Liver (tissue), 9 donors: ENCODE data around the gene DTX4. TPM values are rescaled to one million over a fixed set of nuclear protein-coding genes. Genes with fewer than 3 reads are reported as not detected.

ENCODE experiments used
- DNase-seq: peaks from one replicate; pipeline ENCODE4 v3.0.0-alpha.2; 2017; ENCODE audit warnings: low spot score
- H3K27ac ChIP-seq, 2 donors: one replicate each; pipeline ENCODE4 v1.7.0; 2013; ENCODE audit warnings: inconsistent platforms in 2 of 2, low read length in 2 of 2, control low read depth in 1 of 2, low read depth in 1 of 2, mild to moderate bottlenecking in 1 of 2
- H3K27me3 ChIP-seq, 4 donors: one replicate each; pipeline versions ENCODE4 v1.6.1 to v1.7.0; 2013; ENCODE audit warnings: low read length in 3 of 4, inconsistent platforms in 1 of 4, mild to moderate bottlenecking in 1 of 4, moderate library complexity in 1 of 4; ENCODE audit not compliant: control insufficient read depth in 4 of 4, insufficient read depth in 4 of 4
- H3K36me3 ChIP-seq, 4 donors: one replicate each; pipeline versions ENCODE4 v1.6.1 to v1.7.0; 2013; ENCODE audit warnings: low read length in 3 of 4, mild to moderate bottlenecking in 3 of 4, low read depth in 1 of 4, moderate library complexity in 1 of 4; ENCODE audit not compliant: control insufficient read depth in 4 of 4, insufficient read depth in 3 of 4
- H3K4me1 ChIP-seq, 4 donors: one replicate each; pipeline versions ENCODE4 v1.6.1 to v1.7.0; 2013; ENCODE audit warnings: low read length in 3 of 4, mild to moderate bottlenecking in 3 of 4, moderate library complexity in 1 of 4; ENCODE audit not compliant: control insufficient read depth in 4 of 4, insufficient read depth in 4 of 4
- H3K4me3 ChIP-seq, 3 donors: one replicate each; pipeline versions ENCODE4 v1.6.1 to v1.7.0; 2013; ENCODE audit warnings: low read length in 3 of 3, control low read depth in 1 of 3, low read depth in 1 of 3, mild to moderate bottlenecking in 1 of 3
- H3K9ac ChIP-seq, 2 donors: one replicate each; pipeline ENCODE4 v1.7.0; 2013; ENCODE audit warnings: low read length in 2 of 2, mild to moderate bottlenecking in 2 of 2, moderate library complexity in 2 of 2, control low read depth in 1 of 2, low read depth in 1 of 2
- H3K9me3 ChIP-seq, 4 donors: one replicate each; pipeline versions ENCODE4 v1.6.1 to v1.7.0; 2013; ENCODE audit warnings: low read length in 3 of 4; ENCODE audit not compliant: control insufficient read depth in 4 of 4
- ATF3 ChIP-seq: IDR thresholded peaks from 2 replicates; pipeline ENCODE4 v1.6.1; 2016; ENCODE audit warnings: antibody characterized with exemption
- CTCF ChIP-seq: fragments of 150-350 bp; IDR thresholded peaks from 2 replicates; pipeline ENCODE4 v1.5.1; 2017; ENCODE audit warnings: improper control_type of control experiment, low read depth, low read length; ENCODE audit not compliant: missing input control
- EGR1 ChIP-seq, 2 donors: IDR thresholded peaks; 2 replicates each; pipeline ENCODE4 v1.6.1; 2016 to 2018; ENCODE audit warnings: antibody characterized with exemption in 2 of 2, low read depth in 2 of 2
- FOXA1 ChIP-seq: IDR thresholded peaks from 2 replicates; pipeline ENCODE4 v1.6.1; 2016; ENCODE audit warnings: antibody characterized with exemption
- FOXA2 ChIP-seq: IDR thresholded peaks from 2 replicates; pipeline ENCODE4 v1.6.1; 2016; ENCODE audit warnings: antibody characterized with exemption
- GABPA ChIP-seq, 2 donors: IDR thresholded peaks in 1 of 2; conservative IDR thresholded peaks in 1 of 2; 2 replicates each; pipeline ENCODE4 v1.6.1; 2016; ENCODE audit warnings: antibody characterized with exemption in 2 of 2, mild to moderate bottlenecking in 1 of 2, moderate library complexity in 1 of 2
- HNF4G ChIP-seq: IDR thresholded peaks from 2 replicates; pipeline ENCODE4 v1.6.1; 2016; ENCODE audit warnings: antibody characterized with exemption
- JUND ChIP-seq, 2 donors: IDR thresholded peaks; 2 replicates each; pipeline ENCODE4 v1.6.1; 2016; ENCODE audit warnings: antibody characterized with exemption in 2 of 2
- MAX ChIP-seq: IDR thresholded peaks from 2 replicates; pipeline ENCODE4 v1.6.1; 2016; ENCODE audit warnings: antibody characterized with exemption
- NR2F2 ChIP-seq: IDR thresholded peaks from 2 replicates; pipeline ENCODE4 v1.6.1; 2016; ENCODE audit warnings: antibody characterized with exemption
- RAD21 ChIP-seq, 2 donors: IDR thresholded peaks; 2 replicates each; pipeline ENCODE4 v1.6.1; 2016; ENCODE audit warnings: antibody characterized with exemption in 2 of 2, mild to moderate bottlenecking in 2 of 2
- REST ChIP-seq: IDR thresholded peaks from 2 replicates; pipeline ENCODE4 v1.6.1; 2016; ENCODE audit warnings: antibody characterized with exemption, mild to moderate bottlenecking
- RXRA ChIP-seq, 2 donors: IDR thresholded peaks; 2 replicates each; pipeline ENCODE4 v1.6.1; 2017 to 2018; ENCODE audit warnings: antibody characterized with exemption in 2 of 2, mild to moderate bottlenecking in 1 of 2
- SP1 ChIP-seq: IDR thresholded peaks from 2 replicates; pipeline ENCODE4 v1.6.1; 2018; ENCODE audit warnings: antibody characterized with exemption, mild to moderate bottlenecking
- TAF1 ChIP-seq: conservative IDR thresholded peaks from 2 replicates; pipeline ENCODE4 v1.6.1; 2016; ENCODE audit warnings: antibody characterized with exemption, mild to moderate bottlenecking
- YY1 ChIP-seq: IDR thresholded peaks from 2 replicates; pipeline ENCODE4 v1.6.1; 2016; ENCODE audit warnings: antibody characterized with exemption, mild to moderate bottlenecking
- ZBTB33 ChIP-seq: IDR thresholded peaks from 2 replicates; pipeline ENCODE4 v1.6.1; 2016; ENCODE audit warnings: antibody characterized with exemption
- WGBS: extraction: QIAGEN DNeasy Blood & Tissue Kit; methylation state at CpG from one replicate; pipeline ENCODE4 v1.1.7; 2013; 5-methylcytosine and 5-hydroxymethylcytosine counted together
- polyA plus RNA-seq, 2 donors: library from polyadenylated mRNA; stranded (reverse) in 1 of 2; unstranded in 1 of 2; fragments of 200-250 nt in 1 of 2; fragments of >200 nt in 1 of 2; fragmentation: Nextera tagmentation in 1 of 2; extraction: Ambion mirVana in 1 of 2; gene quantifications; one replicate each; pipeline versions ENCODE4 v1.2.1 to v1.2.3, GENCODE V29; 2013 to 2015
- total RNA-seq, 2 donors: library from RNA; depleted of rRNA; stranded (reverse); fragments of >200 nt; gene quantifications; one replicate each; pipeline ENCODE4 v1.2.3, GENCODE V29; 2014
- donor health status: healthy.
- donor health status: healthy.
- donor health status: healthy.
- donor health status: healthy.
- donor health status: healthy.

DTX4 gene
- total and polyA plus RNA-seq, 4 donors = 7.5 to 21.4 (median 14.3) TPM

GRCh38 chr11:59216641-59217564, 45.0 kb downstream of the DTX4 start:
- H3K4me3 ChIP-seq = no peak overlapping the region
- no peaks in the 10 kb centered on the region for H3K36me3 ChIP-seq
- peak; percentile 8 for TF ChIP-seq NR2F2
- peak; percentile 9 for TF ChIP-seq MAX
- no peak for TF ChIP-seq FOXA1
- TF ChIP-seq RAD21 (IDR thresholded peaks at IDR 0.05) = peak in 1 of 2 donors; percentile 8
- TF ChIP-seq YY1 = peak; percentile 18
- no peak for DNase-seq
- H3K9me3 ChIP-seq = no peaks in the 10 kb centered on the region
- no peaks in the 10 kb centered on the region for H3K4me1 ChIP-seq
- H3K27me3 ChIP-seq = no peaks in the 10 kb centered on the region
- WGBS = 71% methylated on average over 9 of the region's 9 CpGs
- H3K27ac ChIP-seq = peak overlapping the region in 1 of 2 donors; percentile 11
- H3K9ac ChIP-seq = no peak overlapping the region

- Histone ChIP-seq H3K36me3 (no peaks in the 10 kb centered on the region), H3K9me3 (no peaks in the 10 kb centered on the region), H3K9ac (no peak overlapping the region), H3K4me3 (no peak overlapping the region), H3K27me3 (no peaks in the 10 kb centered on the region), H3K4me1 (no peaks in the 10 kb centered on the region), H3K27ac (no peak overlapping the region)
- 93% methylated on average over 4 of the region's 4 CpGs for WGBS
- no peak for DNase-seq
- TF ChIP-seq NR2F2 = no peak
- TF ChIP-seq YY1 = no peak
- TF ChIP-seq RXRA (IDR thresholded peaks at IDR 0.05) = no peak
- no peak for TF ChIP-seq FOXA2
- TF ChIP-seq TAF1 = no peak
- no peak for TF ChIP-seq HNF4G
- no peak for TF ChIP-seq ATF3
- no peak for TF ChIP-seq EGR1 (IDR thresholded peaks at IDR 0.05; ENCODE audit: low read depth in 2 of 2)
- no peak for TF ChIP-seq SP1
- no peak for TF ChIP-seq JUND (IDR thresholded peaks at IDR 0.05)
- no peak for TF ChIP-seq GABPA (IDR thresholded peaks at IDR 0.05 in 1 of 2, conservative IDR thresholded peaks at IDR 0.05 in 1 of 2)
- no peak for TF ChIP-seq RAD21 (IDR thresholded peaks at IDR 0.05)
- no peak for TF ChIP-seq FOXA1
- TF ChIP-seq CTCF = no peak
- TF ChIP-seq ZBTB33 = no peak
- no peak for TF ChIP-seq REST
- TF ChIP-seq MAX = no peak
Measured at GRCh38 chr11:59218319-59218718, 46.4 kb downstream of the DTX4 start.
